H1 (cell line): Measurements from ENCODE around the gene TMEM164. TPM values are rescaled to one million over a fixed set of nuclear protein-coding genes. Genes with fewer than 3 reads are reported as not detected.

Experiments
- CEBPB ChIP-seq: IDR thresholded peaks from 2 replicates; pipeline ENCODE4 v1.6.1; 2012; ENCODE audit warnings: low read depth, low read length
- GABPA ChIP-seq: IDR thresholded peaks from 2 replicates; pipeline ENCODE4 v1.6.1; 2011; ENCODE audit warnings: mild to moderate bottlenecking, low read length, moderate library complexity, borderline replicate concordance; ENCODE audit not compliant: insufficient read depth
- KDM4A ChIP-seq: IDR thresholded peaks from one replicate; pipeline ENCODE4 v1.7.1; 2012; ENCODE audit warnings: low read depth, mild to moderate bottlenecking, moderate library complexity, low read length, inconsistent platforms; ENCODE audit not compliant: severe bottlenecking
- RXRA ChIP-seq: IDR thresholded peaks from 2 replicates; pipeline ENCODE4 v1.6.1; 2011; ENCODE audit warnings: low read depth, mild to moderate bottlenecking, low read length, moderate library complexity; ENCODE audit not compliant: insufficient read depth
- SIX5 ChIP-seq: IDR thresholded peaks from 2 replicates; pipeline ENCODE4 v1.6.1; 2011; ENCODE audit warnings: mild to moderate bottlenecking, low read depth, low read length
- TCF12 ChIP-seq: IDR thresholded peaks from 2 replicates; pipeline ENCODE4 v1.6.1; 2011; ENCODE audit warnings: low read depth, mild to moderate bottlenecking, low read length
- polyA plus RNA-seq, 7 experiments: library from polyadenylated mRNA; depleted of rRNA in 3 of 7; stranded (reverse) in 5 of 7; unstranded in 2 of 7; fragments of >200 nt in 5 of 7; fragments of 200-250 nt in 2 of 7; gene quantifications; 1 replicate in 5 of 7; 2 replicates in 1 of 7; 4 replicates in 1 of 7; pipeline versions ENCODE4 v1.2.1 to v1.2.3, GENCODE V29; 2011 to 2013; ENCODE audit warnings: missing spikeins in 2 of 7, mixed read lengths in 2 of 7
- total RNA-seq: library from RNA; stranded (reverse); fragmentation: NEBNext Ultra II Directional; extraction: Animal tissue kit (Norgen Biotek cat#: 25700); gene quantifications from 2 replicates; pipeline ENCODE4 v1.2.1, GENCODE V29; 2021
- TF ChIP-seq, protein P1 (sequence below): fragments of 300-600 bp; sonication (generic); IDR thresholded peaks from 2 replicates; pipeline ENCODE4 v1.7.1; 2012; ENCODE audit warnings: low read length, moderate library complexity, mild to moderate bottlenecking, inconsistent platforms; ENCODE audit not compliant: insufficient replicate concordance

The TMEM164 gene
- total and polyA plus RNA-seq, 2 of the 8 experiments (the other 6 are each of a cell fraction or from before 2014, with no cell fraction given): 7.3 to 14.8 TPM

DNA sequence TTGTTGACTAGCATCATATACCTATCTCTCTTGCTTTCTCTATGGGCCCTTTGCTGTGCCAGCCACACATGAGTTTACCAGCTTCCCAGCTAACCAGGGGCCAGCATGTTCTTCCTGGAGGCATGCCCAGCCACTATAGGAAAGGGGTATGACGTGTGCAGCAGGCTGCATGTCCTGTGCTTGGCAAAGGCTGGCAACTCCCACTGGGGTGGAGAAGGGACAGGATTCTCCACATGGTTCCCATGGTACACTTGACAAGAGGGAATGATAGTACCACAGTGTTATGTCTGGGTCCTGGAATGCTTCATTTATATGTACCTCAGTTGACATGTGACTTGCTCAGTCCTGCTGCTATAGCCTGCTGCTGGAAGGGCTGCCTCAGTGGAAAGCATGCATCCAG, 78.8 kb downstream of the TMEM164 start (continued):
- TF ChIP-seq, protein P1, sequence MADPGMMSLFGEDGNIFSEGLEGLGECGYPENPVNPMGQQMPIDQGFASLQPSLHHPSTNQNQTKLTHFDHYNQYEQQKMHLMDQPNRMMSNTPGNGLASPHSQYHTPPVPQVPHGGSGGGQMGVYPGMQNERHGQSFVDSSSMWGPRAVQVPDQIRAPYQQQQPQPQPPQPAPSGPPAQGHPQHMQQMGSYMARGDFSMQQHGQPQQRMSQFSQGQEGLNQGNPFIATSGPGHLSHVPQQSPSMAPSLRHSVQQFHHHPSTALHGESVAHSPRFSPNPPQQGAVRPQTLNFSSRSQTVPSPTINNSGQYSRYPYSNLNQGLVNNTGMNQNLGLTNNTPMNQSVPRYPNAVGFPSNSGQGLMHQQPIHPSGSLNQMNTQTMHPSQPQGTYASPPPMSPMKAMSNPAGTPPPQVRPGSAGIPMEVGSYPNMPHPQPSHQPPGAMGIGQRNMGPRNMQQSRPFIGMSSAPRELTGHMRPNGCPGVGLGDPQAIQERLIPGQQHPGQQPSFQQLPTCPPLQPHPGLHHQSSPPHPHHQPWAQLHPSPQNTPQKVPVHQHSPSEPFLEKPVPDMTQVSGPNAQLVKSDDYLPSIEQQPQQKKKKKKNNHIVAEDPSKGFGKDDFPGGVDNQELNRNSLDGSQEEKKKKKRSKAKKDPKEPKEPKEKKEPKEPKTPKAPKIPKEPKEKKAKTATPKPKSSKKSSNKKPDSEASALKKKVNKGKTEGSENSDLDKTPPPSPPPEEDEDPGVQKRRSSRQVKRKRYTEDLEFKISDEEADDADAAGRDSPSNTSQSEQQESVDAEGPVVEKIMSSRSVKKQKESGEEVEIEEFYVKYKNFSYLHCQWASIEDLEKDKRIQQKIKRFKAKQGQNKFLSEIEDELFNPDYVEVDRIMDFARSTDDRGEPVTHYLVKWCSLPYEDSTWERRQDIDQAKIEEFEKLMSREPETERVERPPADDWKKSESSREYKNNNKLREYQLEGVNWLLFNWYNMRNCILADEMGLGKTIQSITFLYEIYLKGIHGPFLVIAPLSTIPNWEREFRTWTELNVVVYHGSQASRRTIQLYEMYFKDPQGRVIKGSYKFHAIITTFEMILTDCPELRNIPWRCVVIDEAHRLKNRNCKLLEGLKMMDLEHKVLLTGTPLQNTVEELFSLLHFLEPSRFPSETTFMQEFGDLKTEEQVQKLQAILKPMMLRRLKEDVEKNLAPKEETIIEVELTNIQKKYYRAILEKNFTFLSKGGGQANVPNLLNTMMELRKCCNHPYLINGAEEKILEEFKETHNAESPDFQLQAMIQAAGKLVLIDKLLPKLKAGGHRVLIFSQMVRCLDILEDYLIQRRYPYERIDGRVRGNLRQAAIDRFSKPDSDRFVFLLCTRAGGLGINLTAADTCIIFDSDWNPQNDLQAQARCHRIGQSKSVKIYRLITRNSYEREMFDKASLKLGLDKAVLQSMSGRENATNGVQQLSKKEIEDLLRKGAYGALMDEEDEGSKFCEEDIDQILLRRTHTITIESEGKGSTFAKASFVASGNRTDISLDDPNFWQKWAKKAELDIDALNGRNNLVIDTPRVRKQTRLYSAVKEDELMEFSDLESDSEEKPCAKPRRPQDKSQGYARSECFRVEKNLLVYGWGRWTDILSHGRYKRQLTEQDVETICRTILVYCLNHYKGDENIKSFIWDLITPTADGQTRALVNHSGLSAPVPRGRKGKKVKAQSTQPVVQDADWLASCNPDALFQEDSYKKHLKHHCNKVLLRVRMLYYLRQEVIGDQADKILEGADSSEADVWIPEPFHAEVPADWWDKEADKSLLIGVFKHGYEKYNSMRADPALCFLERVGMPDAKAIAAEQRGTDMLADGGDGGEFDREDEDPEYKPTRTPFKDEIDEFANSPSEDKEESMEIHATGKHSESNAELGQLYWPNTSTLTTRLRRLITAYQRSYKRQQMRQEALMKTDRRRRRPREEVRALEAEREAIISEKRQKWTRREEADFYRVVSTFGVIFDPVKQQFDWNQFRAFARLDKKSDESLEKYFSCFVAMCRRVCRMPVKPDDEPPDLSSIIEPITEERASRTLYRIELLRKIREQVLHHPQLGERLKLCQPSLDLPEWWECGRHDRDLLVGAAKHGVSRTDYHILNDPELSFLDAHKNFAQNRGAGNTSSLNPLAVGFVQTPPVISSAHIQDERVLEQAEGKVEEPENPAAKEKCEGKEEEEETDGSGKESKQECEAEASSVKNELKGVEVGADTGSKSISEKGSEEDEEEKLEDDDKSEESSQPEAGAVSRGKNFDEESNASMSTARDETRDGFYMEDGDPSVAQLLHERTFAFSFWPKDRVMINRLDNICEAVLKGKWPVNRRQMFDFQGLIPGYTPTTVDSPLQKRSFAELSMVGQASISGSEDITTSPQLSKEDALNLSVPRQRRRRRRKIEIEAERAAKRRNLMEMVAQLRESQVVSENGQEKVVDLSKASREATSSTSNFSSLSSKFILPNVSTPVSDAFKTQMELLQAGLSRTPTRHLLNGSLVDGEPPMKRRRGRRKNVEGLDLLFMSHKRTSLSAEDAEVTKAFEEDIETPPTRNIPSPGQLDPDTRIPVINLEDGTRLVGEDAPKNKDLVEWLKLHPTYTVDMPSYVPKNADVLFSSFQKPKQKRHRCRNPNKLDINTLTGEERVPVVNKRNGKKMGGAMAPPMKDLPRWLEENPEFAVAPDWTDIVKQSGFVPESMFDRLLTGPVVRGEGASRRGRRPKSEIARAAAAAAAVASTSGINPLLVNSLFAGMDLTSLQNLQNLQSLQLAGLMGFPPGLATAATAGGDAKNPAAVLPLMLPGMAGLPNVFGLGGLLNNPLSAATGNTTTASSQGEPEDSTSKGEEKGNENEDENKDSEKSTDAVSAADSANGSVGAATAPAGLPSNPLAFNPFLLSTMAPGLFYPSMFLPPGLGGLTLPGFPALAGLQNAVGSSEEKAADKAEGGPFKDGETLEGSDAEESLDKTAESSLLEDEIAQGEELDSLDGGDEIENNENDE: no peak
- TF ChIP-seq RXRA (no peak), SIX5 (no peak), GABPA (no peak), KDM4A (no peak), CEBPB (no peak), TCF12 (no peak)
